ENCODE data around the gene NRF1.

NRF1 gene

DNA sequence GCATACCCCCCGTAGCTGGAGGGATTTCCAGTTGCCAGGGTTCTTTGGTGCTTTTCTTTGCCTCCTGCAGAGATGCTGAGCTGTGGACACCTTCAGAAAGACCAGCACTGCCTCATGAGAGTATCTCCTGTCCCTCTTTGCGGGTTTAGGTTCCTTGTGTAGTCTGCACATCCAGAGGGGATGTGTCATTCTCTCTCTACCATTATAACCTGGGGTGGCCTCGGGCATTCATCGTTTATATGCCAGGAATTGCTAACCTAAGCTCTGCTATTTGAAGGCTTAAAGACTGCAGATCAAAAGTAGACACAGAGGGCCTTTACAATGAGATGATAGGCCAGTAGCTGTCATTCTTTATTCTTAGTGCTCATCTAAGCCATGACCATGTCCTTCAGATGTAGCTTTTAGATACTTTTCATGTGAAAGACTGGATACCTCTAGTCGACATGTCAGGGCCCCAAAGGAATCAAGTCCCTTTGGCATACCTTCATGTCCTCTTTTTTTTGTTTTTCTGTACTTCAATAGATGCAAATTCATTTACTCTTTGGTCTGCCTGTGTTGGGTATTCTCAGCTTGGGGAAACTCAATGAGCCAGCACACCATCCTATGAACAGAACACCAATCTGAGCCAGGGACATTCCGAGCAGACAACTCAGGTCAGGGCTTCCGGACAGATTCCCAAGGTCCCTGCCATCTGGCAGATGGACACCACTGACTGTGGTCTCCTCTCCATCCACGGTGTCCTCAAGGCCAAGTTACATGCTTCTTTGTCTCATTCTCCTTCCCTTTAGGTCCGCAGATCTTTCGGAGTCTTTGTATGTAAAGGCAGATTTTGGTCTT lies 129.3 kb downstream of the NRF1 start:
- no peak for DNase-seq

DNA sequence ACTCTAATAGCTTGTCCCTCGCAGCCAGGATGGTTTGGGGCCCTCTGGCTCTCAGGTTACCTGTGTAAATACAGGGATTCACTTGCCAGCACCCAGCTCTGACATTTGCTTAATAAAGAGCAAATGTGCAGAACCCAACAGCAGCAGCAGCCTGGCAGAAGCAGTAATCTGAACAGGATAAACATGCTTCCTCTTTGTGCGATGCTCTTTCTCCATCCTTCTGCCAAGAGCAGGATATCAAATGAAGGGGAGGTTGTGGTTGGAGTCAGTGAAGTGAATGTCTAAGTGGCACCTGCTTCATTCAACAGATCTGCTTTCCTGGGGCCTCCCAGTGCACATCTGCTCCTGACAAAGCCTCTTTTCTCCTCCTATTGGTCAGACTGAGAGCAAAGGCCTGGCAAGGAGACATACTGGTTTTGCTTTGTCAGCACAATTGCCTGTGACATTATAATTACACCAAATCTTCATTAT lies 130.3 kb downstream of the NRF1 start:
- DNase-seq: no peak

DNA sequence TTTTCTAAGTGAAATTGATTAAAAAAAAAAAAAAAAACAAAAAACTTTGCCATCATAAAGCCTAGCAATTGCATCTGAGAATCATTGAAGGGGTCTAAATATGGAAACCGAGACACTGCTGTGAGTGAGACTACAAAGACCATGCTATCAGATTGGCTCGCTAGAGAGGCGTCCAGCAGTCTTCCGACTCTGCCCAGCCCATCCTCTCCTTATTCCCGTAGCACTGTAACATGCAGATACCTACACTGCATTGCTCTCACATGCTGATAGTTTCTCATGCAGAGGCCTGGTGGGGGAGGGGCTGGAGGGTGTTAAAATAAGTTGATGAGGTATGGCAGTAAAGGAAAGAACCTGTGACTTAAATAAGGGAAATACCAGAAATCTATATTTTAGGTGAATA lies 130.7 kb downstream of the NRF1 start:
- no peak for DNase-seq

DNA sequence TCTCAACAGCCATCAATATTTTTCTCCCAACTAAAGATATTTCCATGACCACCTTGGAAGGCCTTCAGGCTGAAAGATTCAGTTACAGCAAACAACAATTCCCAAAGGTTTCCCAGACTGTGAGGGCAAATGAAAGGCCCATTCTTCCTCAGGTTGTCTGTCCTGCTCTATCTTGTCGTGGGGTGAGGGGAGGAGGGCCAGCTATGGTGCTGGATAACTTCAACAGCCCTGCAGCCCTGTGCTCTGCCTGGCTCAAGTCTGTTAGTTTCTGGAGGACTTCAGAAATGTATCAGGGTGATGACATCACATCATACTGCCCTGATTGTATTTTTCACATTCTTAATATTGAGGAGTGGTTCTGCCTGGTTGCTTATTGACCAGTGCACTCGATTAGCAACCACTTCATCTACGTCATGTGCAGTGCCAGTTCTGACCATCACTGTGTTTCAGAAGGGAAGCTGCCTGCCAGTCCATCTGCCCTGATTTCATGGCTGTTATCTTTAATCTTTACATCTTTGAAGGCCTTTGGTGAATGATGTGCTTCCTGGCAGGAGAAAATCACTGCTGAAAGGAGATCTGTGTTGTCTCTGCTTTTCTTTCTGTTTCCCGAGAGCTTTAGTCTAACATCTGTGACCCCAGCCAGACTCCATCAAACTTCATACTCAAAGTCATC lies 135.5 kb downstream of the NRF1 start:
- no peak for DNase-seq

DNA sequence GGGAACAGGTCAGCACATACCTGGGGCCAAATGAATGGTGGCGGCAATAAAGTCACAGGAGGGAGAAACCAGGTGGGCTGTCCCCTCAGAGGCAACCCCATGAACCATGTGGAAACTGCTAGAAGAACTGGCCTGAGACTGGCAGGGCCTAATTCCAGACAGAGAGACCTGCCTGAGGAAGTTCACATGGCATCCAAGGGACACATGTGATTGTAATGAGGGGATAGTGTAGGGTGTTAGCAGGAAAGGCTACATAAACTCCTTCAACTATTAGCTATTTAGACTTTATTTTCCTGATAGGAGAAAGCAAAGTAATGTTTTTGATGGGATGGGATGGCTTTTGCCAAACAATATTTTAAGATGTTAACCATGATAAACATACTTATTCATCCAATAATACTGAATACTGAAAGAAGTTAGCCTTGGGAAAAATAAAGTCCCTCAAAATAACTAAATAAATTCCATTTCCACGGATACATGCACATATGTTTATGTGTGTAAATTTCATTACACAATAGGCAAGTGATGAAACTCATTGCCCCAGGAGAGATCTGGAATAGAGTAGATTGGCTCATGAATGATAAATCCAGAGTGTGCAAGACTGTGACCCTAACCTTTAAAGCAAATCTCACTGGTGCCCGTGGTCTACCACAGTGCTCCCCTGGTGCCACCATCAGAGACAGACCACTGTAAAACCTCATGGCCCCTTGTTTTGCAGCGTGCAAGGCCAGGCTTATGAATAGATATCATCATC lies 137.0 kb downstream of the NRF1 start:
- no peak for DNase-seq

DNA sequence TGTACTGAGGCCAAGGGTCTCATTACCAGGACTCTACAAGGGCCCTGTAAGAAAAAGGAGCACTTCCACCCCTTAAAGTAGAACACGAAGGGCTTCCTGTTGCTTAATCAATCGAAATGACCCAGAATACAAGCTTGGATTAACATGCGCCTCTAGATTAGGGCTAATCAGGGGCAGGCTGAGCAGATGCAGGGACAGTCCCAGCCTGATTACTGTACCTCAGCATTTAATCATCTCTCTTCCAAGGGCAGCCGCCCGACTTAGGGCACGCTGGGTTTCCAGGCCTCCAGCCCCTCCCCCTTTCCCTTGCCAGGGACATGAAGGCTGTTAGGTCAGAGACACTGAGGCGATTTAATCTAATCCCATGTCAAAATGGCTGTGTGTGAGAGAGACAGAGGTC lies 138.6 kb downstream of the NRF1 start:
- DNase-seq: no peak

DNA sequence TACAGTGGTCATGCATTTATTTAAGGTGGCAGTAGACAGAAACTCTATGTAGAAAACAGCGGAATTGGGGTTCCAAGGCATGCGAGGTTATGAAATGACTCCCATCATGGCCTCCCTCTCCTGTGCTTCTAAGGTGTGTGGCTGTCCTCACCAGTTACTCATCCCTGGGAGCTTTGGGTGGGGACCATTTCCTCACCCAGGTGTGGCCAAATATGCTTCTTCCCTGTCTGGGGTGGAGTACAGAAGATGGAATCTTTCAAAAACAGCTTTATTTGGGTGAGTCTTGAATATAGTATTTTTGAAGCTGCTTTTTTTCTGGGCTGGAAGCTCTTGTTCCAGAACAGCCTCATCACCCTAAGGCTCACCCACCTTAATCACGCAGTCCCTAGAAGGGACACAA lies 139.0 kb downstream of the NRF1 start:
- no peak for DNase-seq

DNA sequence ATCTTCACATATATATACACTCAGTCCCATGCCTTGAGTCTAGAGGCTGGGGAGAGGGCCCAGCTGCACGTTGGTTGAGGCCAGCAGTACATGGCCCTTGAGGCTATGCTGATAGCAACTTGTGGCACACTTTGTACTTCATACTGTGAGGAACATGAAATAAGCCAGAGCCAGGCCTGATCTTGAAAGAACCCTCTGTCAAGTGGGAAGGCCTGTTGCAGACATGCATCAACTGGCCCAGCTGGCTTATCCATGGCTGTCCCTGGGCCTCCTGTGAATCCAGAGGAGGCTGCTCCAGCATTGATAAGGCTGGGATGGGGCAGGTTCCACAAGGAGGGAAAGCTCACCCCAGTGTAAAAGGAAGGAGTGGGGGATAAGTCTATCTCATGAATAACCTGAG lies 140.4 kb downstream of the NRF1 start:
- DNase-seq: no peak

DNA sequence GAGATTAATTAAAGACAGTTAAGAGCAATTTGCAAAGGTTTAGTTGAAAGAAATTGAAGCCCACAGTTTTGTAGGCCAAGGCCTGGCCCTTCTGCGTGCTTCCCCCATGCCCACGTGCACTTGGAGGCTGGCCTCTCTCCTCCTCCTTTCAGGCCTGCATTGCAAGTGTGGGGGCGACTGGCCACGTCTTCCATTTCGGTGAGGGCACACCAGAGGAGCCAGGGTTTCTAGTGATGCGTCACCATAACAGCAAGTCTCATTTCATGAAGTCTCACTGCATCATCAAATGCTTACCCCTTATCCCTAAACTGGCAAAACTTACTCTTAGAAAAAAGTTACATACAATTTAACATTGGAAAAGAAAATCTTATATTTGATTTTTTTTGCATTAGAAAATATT lies 141.2 kb downstream of the NRF1 start:
- no peak for DNase-seq

DNA sequence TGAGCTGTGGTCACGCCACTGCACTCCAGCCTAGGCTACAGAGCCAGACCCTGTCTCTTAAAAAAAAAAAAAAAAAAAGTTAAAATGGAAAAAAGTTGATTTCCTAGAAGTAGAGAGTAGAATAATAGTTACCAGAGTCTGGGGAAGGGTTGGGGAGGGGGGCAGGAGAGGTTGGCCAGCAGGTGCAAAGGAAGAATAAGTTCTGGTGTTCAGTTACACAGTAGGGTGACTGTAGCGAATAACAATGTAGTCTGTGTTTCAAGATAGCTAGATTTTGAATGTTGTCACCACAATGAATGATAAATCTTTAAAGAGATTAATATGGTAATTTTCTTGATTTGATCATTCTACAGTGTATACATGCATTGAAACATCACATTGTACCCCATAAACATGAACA lies 142.9 kb downstream of the NRF1 start:
- DNase-seq: no peak

DNA sequence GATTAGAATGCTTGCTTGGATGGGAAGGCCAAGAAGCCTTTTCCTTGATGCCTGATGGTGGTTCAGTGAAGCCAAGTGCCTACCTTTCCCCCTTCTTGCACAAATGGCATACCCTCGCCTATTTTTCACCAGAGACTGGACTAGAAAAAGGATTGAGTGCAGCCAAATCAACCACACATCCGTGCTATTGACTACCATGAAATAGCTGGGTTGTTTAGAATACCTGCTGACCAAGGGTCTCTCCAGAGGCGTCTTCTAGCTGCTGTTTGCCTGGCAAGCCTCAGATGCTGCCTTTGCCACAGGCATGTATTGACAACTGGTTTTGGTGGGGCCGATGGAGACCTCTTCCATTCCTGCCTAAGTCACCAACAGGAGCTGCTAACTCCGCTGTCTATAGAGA lies 146.5 kb downstream of the NRF1 start:
- DNase-seq: no peak

DNA sequence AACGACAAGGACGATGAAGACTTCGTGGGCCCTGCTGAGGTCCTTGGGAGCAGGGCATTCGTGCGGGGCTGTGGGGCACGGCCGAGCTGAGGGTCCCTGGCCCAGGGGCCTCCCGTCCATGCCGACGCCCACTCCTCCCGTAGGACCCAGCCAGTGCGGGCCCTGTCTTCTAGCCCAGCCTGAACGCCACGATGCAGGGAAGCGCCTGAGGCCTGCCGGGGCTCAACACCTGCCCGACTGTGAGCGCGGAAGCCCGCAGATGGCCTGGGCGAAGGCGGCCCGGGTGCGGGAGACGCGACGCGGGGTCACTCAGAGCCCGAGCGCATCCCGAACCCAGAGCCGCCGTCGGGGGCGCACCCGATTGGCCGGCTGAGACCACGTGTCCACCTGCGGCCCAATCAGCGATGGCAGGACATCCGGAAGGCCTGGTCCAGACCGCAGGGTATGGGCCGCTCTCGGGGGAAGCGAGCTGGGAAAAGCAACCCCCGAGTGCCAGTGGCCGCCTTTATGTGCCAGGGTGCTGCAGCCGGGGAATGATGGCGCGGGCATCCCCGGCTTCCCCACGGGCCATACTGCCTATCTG lies 151.0 kb downstream of the NRF1 start:
- DNase-seq: no peak

DNA sequence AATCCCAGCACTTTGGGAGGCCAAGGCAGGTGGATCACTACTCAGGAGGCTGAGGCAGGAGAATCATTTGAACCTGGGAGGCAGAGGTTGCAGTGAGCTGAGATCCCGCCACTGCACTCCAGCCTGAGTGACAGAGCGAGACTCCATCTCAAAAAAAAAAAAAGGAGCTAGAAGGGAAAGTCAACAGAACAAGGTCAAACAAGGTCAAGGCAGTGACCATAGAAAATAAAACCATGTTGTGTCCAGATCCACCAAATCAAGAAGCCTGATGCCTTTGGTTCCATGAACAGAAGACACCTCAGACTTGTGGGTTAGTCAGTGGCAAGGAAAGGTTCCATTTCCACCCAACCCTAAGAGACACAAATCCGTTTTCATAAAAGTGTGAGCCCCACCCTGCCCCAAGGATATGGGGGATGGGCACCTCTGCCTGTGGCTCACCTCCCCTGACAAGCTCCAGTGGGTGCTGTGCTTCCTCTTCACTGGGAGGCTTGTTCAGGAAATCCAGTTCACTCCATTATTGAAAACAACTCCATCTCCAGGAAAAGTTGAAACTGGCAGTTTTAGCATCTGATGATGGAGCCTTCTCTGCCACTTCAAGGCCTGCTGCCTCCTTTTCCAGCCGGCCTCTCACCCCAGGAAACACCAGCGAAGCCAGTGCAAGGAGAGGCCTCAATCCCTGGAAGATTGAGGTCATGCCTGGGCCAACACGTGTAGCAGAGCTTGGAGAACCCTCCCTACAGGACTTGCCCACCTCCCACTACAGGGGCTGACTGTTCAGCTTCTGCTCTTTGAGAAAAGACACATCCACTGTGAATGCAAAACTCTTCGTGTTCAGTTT lies 152.9 kb downstream of the NRF1 start:
- DNase-seq: no peak

DNA sequence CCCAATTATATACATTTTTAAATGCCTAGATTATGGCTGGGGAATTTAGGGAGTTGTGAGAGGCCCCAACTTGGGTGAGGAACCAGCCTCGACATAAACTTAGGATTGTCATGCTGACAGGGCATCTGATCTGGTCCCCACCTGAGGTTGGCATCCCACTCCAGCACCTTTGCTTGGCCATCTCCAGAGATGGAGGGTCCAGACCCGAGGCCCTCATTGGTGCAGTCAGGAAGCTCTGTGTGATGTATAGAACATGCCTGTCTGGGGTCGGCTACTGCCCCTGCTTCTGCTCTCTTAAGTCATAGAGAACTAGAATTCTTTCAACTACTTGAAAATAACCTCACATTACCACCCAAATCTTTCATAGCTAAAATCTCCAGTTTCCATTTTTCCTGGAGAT lies 153.8 kb downstream of the NRF1 start:
- DNase-seq: no peak

DNA sequence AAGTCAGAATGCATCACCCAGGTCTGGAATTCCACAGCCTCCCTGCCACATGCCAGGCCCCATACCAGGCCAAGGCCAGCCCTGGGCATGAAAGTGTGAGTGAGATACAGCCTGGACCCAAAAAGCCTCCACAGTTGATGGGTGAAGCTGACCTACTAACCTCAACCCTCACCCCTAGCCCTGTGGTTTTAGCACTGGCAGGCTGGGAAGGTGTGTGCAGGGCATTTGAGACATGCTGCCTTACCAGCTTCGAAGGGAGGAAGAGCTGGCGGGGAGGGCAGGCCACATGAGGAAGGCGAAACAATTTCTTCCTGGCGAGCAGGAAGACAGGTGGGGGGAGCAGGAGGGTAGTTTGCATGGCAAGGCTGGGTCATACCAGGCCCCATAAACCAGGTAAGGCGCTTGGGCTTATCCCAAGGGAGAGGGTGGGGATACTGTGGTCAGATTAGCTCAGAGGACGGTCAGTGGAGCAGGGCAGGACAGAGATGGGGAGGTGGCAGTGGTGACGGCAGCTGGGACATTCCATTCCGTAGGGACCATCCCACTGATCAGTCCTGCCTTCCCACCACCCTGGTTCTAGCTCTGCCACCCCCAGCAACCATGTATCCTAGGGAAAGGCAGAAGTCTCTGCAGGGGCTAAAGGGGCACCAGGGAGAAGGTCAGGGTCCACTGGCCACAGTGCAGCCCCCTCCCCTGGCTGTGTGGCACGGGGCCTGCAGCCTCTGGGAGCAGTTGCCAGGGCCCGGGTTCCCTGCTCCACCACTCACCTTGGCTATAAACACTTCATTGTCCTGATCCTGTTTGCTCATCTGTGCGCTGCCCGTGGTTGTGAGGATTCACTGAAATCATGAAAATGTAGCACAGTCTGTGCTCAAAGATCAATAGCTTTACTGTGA lies 155.8 kb downstream of the NRF1 start:
- DNase-seq: no peak

DNA sequence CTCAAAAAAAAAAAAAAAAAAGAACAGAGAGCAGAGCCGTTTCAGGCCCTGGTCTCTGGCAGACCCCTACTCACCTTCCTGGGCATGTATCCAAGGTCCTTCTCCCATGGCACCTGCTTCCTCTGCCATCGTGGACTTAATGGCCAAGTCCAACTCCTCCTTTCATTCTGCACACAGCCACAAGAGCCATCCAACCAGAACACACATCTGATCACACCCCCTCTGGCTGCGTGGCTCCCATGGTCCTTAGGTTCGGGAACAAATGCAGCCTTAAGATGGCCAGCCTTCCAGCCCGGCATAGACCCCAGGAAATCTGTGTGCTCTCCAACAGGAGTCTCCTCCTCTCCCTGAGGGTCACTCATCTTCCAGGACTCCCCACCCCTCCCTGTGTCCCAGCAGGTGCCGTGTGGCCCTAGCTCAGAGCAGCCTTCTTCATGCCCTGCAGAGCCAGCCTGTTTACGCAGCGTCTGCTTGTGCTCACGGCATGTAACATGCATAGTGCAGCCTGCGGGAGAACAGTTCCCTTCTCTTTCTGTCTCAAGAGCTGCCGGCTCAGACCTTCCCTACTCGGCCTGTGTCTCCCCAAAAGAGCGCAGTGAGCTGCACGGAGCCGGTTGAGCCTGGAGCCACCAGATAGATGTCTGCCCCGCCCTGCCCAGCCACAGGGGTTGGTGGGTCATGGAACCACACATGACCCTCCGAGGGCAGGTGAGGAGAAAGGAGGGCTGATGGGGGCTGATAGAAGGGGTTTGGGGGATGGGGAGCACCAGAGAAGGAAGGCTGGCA lies 157.3 kb downstream of the NRF1 start:
- no peak for DNase-seq

DNA sequence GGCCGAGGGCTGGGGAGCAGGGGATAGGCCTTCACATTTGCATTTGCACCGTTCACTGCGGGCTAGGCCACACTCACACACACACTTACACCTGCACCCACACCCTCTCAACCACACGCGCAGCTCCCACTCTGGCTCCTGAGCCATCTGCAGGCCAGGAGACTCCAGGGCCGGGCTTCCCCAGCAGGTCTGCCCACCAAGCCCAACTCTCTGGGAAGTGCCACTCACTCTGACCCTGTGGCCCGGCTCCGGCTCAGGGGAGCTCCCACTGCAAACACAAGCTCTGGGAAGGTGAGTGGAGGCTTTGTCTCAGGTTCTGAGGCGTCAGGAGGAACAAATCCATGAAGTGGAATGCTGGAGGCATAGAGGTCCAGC lies 157.9 kb downstream of the NRF1 start:
- DNase-seq: no peak

DNA sequence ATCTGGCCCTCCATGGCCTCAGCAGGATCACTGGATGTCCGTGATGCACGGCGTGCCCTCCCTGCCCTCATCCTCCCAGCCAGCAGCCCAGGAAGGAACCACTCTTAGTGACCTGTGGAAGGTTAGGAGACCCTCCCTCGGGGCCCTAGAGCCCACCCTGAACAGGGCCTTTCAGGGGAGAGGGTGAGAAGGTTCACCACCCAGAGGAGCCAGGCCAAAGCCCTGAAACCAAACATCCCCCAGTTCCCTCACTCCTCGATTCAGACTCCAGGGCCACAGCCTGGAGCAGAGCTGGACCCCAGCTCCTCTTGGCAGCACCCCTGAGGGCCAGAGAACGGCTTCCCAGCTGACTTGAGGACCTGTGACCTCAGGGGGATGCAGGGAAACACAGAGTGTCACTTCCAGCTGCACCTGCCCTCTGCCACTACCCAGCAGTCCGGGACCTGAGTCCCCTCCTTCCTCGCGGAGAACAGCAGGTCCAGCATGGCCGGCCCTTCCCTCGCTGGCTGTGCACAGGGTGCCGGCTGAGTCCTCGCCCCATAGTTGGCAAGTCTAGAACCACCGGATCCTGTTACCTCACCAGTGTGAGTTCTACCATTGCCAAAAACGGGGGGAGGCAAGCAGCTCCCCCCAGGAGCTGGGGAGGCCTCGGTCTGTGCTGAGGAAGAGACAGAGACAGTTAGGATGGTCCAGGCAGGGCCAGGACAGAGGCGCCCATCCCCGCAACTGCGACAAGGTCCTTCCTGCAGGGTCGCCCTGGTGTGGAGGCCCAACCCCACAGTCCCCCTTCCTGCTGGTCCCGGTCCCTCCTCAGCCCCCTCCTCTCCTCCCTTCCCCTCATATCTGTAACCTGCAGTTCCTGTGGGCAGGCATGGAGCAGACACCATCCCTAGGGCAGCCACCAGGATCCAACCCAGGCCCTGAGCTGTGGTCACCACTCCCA lies 158.6 kb downstream of the NRF1 start:
- DNase-seq: no peak

DNA sequence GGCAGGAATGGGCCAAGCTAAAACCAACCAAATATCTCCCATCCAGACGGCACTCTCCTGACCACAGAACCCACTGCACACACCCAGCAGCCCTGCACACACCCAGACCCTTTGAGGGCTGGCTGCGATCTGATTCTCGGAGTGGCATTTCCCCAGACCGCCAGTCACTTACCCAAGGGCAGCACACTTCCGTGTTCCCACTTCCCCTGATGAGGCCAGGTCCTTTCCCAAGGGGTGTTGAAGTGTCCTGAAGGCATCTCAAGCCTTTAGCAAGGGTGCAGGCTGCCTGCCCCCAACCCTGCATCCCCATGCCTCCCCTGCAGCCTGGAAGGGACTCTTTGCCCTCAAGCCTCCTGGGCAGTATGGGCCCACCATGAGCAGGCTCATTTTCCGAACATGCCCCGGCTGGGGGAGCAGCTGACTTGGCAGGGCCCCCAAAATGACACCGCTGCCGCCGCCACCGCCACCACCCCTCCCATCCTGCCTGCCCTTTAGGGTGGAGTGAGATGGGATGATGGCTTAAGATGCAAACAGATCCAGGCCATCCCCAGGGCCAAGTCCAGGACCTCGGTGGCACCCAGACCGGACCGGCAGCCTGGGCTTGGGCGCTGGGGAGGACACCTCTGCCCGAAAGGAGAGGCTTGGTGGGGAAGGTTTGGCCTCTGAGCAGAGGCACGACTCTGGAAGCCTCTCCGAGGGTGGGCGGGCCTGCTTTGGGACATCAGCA lies 159.8 kb downstream of the NRF1 start:
- no peak for DNase-seq
